Prostate gland (tissue), 2 donors: ENCODE measurements around the gene WDR45. TPM values are rescaled to one million over a fixed set of nuclear protein-coding genes. Genes with fewer than 3 reads are reported as not detected.

Experiments used
- DNase-seq: peaks from one replicate; pipeline ENCODE4 v3.0.0-alpha.2; 2019; ENCODE audit warnings: low spot score
- H3K27ac ChIP-seq, 2 donors: fragments of 200-600 bp; sonication (generic); 2 replicates each; pipeline ENCODE4 v1.5.1; 2017 to 2019
- H3K27me3 ChIP-seq: fragments of 200-600 bp; sonication (generic); replicated peaks from 2 replicates; pipeline ENCODE4 v1.5.1; 2019; ENCODE audit not compliant: insufficient read depth
- H3K36me3 ChIP-seq, 2 donors: fragments of 200-600 bp; sonication (generic); 1 replicate in 1 of 2; 2 replicates in 1 of 2; pipeline versions ENCODE4 v1.5.1 to v1.8.1; 2017 to 2019
- H3K4me1 ChIP-seq: fragments of 200-600 bp; sonication (generic); replicated peaks from 2 replicates; pipeline ENCODE4 v1.5.1; 2019
- H3K4me3 ChIP-seq, 2 donors: fragments of 200-600 bp; sonication (generic); 2 replicates each; pipeline ENCODE4 v1.5.1; 2017 to 2019
- H3K9me3 ChIP-seq: fragments of 200-600 bp; sonication (generic); 2 replicates; pipeline ENCODE4 v1.5.1; 2017
- POLR2A ChIP-seq: fragments of 450-650 bp; IDR thresholded peaks from one replicate; pipeline ENCODE4 v1.6.1; 2016; ENCODE audit warnings: antibody characterized with exemption, mild to moderate bottlenecking
- POLR2AphosphoS5 ChIP-seq: sonication (generic); formaldehyde crosslinking; IDR thresholded peaks from one replicate; pipeline ENCODE4 v1.6.1; 2017; ENCODE audit warnings: antibody characterized with exemption
- WGBS: methylation state at CpG from one replicate; pipeline ENCODE4 v1.1.5; 2018; 5-methylcytosine and 5-hydroxymethylcytosine counted together
- intact Hi-C: fragments of 100-400 bp; cut with DNase I; formaldehyde crosslinking; loops from one replicate; pipeline ENCODE4 v1.14.2; 2022
- total RNA-seq, 2 donors: library from RNA; depleted of rRNA; stranded (reverse); fragments of >200 nt; gene quantifications; one replicate each; pipeline ENCODE4 v1.1.0, GENCODE V29; 2016
- TF ChIP-seq, protein P1 (sequence below), 4 experiments: fragments of 200-600 bp in 2 of 4; fragments of 450-650 bp in 2 of 4; sonication (generic) in 2 of 4; IDR thresholded peaks; 1 replicate in 3 of 4; 2 replicates in 1 of 4; pipeline ENCODE4 v1.5.1; 2016 to 2019; ENCODE audit warnings: antibody characterized with exemption in 4 of 4, mild to moderate bottlenecking in 2 of 4, moderate library complexity in 2 of 4

Gene WDR45
- total RNA-seq, 2 donors from 2014 or later, result 67.8 to 93.6 TPM

- H3K27ac ChIP-seq, result peak overlapping the region in 1 of 2 donors; percentile 19
- peak overlapping the region; percentile 36 to 42 for H3K4me3 ChIP-seq
- no peaks in the 10 kb centered on the region for H3K36me3 ChIP-seq
- H3K9me3 ChIP-seq, result no peaks in the 10 kb centered on the region
- TF ChIP-seq, protein P1, sequence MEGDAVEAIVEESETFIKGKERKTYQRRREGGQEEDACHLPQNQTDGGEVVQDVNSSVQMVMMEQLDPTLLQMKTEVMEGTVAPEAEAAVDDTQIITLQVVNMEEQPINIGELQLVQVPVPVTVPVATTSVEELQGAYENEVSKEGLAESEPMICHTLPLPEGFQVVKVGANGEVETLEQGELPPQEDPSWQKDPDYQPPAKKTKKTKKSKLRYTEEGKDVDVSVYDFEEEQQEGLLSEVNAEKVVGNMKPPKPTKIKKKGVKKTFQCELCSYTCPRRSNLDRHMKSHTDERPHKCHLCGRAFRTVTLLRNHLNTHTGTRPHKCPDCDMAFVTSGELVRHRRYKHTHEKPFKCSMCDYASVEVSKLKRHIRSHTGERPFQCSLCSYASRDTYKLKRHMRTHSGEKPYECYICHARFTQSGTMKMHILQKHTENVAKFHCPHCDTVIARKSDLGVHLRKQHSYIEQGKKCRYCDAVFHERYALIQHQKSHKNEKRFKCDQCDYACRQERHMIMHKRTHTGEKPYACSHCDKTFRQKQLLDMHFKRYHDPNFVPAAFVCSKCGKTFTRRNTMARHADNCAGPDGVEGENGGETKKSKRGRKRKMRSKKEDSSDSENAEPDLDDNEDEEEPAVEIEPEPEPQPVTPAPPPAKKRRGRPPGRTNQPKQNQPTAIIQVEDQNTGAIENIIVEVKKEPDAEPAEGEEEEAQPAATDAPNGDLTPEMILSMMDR (IDR thresholded peaks at IDR 0.05), result no peak
- no peak for DNase-seq
- no peaks in the 10 kb centered on the region for H3K4me1 ChIP-seq
- WGBS, result 33% methylated on average over 3 of the region's 9 CpGs
- no peaks in the 10 kb centered on the region for H3K27me3 ChIP-seq
- intact Hi-C loops, result no loop called here
Measured at GRCh38 chrX:49101629-49101984, 21.9 kb upstream of the WDR45 start.

DNA sequence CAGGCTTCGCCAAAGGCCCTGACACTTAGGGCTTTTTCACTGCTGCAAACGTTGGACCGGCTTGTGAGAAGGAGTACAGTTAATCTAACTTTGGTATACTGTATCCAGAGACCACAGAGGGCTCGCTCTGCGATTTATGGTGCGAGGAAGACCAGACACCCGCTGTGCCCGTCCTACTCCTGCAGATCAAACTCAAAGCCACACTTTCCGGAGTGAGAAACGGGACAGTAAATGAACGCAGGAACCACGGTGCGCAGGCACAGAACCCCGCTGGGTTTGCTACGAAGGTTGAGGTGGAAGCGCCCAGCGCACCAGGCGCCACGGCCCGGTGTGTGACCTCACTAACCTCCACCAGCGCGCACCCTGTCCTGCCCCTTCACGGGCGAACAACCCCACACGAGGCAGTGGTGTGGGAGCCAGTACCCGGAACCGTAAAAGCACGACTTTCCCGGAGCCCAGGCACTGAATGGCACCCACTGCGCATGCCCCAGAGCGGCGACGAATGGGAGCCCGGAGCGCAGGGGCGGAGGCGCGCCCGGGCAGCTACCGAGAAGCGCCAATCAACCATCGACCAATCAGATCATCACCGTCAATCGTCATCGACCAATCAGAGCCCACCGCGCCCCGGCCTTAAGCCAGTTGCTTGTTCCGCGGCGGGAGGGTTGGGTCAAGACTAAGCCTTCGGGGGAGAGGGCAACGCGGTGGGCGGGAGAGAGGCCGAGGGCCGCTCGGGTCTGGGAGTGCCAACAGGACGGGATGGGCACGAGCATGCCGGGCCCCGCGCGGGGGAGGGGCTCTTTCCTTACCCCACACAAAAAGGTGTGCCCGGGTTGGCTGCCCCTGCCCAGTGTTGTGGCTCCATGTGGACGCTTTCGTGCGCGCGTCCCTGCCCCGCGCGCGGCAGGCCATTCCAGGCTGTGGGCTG lies 21.3 kb upstream of the WDR45 start:
- no peaks in the 10 kb centered on the region for H3K27me3 ChIP-seq
- under 1% methylated on average over 32 of the region's 74 CpGs for WGBS
- intact Hi-C loops, result no loop called here
- H3K4me3 ChIP-seq, result peak overlapping the region; percentile 36 to 42
- peak overlapping the region; percentile 31 to 56 for H3K27ac ChIP-seq
- H3K4me1 ChIP-seq, result no peaks in the 10 kb centered on the region
- peak; percentile 86 for DNase-seq
- TF ChIP-seq POLR2AphosphoS5, result peak; percentile 87
- TF ChIP-seq, protein P1 (IDR thresholded peaks at IDR 0.05), result no peak
- TF ChIP-seq POLR2A, result peak; percentile 38
- no peaks in the 10 kb centered on the region for H3K36me3 ChIP-seq
- no peaks in the 10 kb centered on the region for H3K9me3 ChIP-seq

DNA sequence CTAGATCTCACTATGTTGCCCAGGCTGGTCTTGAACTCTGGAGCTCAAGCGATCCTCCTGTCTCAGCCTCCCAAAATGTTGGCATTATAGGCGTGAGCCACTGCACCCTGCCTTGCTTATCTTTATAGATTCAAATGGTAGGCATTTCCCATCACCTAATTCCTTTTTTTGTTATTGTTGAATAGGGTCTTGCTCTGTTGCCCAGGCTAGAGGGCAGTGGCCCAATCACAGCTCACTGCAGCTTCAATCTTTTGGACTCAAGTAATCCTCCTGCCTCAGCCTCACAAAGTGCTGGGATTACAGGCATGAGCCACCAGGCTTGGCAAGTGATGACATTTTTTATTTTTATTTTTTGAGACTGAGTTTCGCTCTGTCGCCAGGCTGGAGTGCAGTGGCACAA lies 16.7 kb upstream of the WDR45 start:
- 97% methylated on average over 4 of the region's 4 CpGs for WGBS
- Histone ChIP-seq H3K27ac (no peak overlapping the region), H3K4me3 (no peak overlapping the region), H3K9me3 (no peaks in the 10 kb centered on the region), H3K27me3 (no peaks in the 10 kb centered on the region), H3K36me3 (no peaks in the 10 kb centered on the region), H3K4me1 (no peaks in the 10 kb centered on the region)
- TF ChIP-seq, protein P1 (IDR thresholded peaks at IDR 0.05), result no peak
- TF ChIP-seq POLR2AphosphoS5, result no peak
- no peak for TF ChIP-seq POLR2A
- intact Hi-C loops, result no loop called here
- DNase-seq, result no peak

DNA sequence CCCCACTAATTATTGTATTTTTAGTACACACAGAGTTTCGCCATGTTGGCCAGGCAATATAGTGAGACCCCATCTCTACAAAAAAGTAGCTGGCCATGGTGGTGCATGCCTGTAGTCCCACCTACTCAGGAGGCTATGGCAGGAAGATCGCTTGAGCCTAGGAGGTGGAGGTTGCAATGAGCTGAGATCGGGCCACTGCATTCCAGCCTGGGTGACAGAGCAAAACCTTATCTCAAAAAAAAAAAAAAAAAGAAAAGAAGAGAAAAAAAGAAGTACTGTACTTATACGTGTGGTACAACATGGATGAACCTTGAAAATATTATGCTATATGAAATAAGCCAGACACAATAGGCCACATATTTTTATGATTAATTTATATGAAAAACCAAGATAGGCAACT lies 9.9 kb upstream of the WDR45 start:
- WGBS, result 88% methylated on average over 4 of the region's 4 CpGs
- DNase-seq, result no peak
- H3K4me1 ChIP-seq, result no peaks in the 10 kb centered on the region
- no peaks in the 10 kb centered on the region for H3K9me3 ChIP-seq
- no peak for TF ChIP-seq POLR2AphosphoS5
- TF ChIP-seq POLR2A, result no peak
- TF ChIP-seq, protein P1 (IDR thresholded peaks at IDR 0.05), result no peak
- no peaks in the 10 kb centered on the region for H3K36me3 ChIP-seq
- no peak overlapping the region for H3K4me3 ChIP-seq
- intact Hi-C loops, result no loop called here
- H3K27me3 ChIP-seq, result no peaks in the 10 kb centered on the region
- no peak overlapping the region for H3K27ac ChIP-seq
